Right kidney (tissue), 1 donor: ENCODE measurements around the gene HS3ST5.
"Not testable (repeated sequence)": the region's sequence is repeated elsewhere in the genome, so short reads cannot be mapped to it uniquely, and the experiment has no call there.

Source experiments
- DNase-seq: peaks from one replicate; pipeline ENCODE4 v3.0.0-alpha.2; 2016

The HS3ST5 gene

DNA sequence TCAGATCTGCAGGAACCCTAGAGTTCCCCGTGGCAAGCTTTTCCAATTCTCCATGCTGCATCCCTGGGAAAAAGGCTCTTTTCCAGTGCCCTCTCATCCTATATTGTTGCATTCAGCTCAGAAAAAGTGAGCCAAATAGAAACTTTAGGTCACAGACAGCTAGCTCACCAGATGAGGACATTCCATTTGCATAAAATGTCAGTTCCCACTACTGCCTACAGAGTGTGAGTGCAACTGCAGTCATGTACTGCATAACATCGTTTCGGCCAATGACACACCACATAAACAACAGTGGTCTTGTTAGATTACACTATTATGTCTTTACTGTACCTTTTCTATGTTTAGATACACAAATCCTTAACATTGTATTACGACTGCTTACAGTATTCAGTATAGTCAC is 8.6 kb downstream of the HS3ST5 start:
- DNase-seq: no peak

DNA sequence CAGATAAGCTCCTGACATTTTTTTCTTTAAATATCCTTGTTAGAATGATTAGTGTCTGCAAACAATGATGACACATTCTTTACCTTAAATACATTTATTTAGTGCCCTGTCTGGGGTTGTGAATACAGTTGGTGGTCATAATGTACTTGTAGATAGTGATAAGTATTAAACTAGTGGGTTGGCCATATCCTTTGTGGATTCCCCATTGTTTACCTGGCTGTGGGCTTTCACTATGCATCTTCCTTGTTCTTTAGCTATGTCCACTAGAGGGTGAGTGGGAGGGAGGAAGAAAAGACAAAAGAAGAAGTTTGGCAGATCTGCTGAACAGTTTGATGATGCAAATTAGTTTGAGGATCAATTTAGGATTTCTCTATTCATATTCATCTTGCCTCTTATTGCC is 15.7 kb downstream of the HS3ST5 start:
- no peak for DNase-seq

DNA sequence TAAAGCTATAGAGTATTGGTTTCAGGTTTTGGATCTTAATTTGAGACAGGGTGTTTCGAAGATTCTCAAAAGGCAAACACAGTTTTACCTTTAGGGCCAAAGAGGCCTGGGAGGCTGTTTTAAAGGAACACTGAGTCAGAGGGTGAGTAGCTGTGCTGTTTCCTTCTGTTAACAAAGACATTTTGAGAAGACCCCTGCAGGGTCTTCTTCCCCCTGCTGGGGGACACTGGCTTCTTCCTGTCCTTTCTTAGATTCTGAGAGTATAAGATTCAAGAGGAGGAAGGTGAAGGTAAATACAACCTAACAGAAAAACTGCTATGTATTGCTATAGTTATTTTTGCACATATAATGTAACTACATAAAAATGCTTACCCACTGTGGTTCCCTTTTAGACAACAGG is 19.0 kb downstream of the HS3ST5 start:
- no peak for DNase-seq

DNA sequence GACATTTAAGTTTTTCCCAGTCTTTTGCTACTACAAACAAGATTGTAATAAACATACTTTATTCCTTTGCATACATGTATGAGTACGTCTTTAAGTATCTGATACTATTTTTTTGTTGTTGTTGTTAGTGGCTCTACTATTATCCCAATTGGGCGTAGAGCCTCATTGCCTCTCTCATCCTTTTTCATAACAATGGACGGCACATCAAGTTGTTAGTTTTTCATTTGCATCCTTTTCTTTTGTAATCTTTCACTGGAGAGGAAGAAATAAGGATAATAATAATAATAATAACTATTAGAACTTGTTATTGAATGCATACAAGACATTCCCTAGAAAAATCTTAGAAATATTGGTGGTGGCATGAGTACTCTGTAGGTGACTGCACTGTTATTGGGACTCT is 23.1 kb downstream of the HS3ST5 start:
- DNase-seq: no peak

DNA sequence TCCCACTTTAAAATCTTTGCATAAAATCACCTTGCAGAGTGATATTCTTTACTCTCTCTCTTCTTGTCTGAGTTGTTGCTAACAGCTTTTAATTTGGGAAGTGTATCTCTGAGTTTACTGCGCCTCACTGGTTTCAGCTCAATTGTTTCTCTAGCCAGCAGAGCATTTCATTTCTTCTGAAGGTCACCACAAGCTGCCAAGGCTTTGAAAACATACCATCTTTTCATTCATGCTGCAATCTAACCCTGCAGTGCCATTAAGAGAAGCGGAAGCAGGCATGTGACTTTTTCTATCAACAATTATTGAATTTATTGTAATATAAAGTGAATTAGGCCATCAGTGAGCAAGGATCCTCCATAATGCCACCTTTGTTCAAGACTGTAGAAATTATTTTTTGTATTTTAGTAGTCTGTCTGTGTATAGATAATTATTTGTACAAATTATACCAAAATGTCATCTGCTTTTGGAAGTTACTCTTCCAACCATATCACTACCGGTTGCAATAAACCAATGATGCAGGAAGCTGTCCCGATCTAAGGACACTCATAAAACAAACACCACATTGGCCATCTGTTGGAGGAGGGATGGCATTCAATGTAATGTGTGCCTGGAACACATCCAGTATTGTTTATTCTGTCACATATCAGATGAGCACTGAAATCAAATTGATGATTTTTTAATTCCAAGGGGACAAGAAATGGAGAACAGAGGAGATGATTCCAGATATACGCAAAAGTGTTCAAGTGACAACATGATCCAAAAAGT is 26.8 kb downstream of the HS3ST5 start:
- no peak for DNase-seq

DNA sequence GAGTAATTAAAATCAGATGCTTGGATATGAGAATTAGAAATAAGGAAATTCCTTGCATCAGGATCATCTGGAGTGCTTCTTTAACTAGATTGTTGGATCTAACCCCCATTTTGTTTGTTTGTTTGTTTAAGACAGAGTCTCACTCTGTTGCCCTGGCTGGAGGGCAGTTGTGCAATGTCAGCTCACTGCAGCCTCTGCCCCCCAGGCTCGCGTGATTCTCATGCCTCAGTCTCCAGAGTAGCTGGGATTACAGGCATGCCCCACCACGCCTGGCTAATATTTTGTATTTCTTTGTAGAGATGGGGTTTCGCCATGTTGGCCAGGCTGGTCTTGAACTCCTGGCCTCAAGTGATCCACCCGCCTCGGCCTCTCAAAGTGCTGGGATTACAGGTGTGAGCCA is 29.0 kb downstream of the HS3ST5 start:
- DNase-seq: not testable (repeated sequence)

DNA sequence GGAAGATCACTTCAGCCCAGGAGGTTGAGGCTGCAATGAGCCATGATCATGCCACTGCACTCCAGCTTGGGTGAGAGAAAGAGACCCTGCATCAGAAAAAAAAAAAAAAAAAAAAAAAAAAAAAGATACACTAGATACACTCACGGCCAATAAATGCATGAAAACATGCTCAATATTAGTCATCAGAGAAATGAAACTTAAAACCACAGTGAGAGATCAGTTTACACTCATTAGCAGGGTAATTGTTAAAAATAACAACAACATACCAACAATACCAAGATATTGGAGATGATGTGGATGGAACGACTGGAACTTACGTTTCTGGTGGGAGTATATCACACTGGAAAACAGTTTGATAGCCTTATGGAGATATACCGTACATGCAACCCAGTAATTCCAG is 29.9 kb downstream of the HS3ST5 start:
- no peak for DNase-seq

DNA sequence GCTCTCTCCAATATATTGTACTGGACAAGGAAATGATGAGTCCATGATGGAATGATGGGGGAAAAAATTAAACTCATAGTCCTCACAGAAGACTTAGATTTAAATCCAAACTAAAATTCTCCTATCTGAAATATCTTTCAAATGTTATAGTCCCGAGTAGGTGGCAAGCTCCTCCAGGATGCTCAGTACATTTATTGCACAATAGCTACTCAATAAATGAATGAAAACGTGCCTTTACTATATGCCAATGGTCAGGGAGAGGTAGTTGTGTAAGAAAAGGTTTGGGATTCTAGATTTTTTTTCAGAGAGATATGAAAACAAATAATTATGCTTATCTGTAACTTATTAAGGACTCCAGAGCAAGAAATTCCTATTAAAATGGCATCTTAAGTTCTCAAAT is 32.8 kb downstream of the HS3ST5 start:
- no peak for DNase-seq

DNA sequence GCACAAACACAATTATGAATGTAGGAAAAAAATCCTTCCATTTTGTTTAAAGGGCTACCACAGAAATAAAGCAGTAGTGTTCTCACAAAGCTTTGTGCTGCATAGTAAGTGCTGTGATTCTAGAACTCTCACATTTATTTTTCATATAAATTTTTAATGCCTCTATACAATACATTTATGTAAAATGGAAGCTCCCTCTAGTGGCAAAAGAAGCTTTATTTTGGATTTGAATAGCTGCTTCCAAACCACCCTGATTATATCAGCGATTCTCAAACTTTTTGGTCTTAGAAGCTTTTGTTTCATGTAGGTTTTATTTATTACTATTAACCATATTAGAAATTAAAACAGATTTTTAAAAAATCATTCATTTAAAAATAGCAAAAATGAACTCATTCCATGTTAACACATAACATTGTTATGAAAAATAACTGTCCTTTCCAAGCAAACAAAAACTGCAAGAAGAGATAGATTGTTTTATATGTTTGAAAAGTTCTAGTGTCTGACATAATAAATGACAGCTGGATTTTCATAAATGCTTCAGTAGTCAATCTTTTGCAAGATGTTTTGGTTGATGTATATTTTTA is 38.4 kb downstream of the HS3ST5 start:
- no peak for DNase-seq

DNA sequence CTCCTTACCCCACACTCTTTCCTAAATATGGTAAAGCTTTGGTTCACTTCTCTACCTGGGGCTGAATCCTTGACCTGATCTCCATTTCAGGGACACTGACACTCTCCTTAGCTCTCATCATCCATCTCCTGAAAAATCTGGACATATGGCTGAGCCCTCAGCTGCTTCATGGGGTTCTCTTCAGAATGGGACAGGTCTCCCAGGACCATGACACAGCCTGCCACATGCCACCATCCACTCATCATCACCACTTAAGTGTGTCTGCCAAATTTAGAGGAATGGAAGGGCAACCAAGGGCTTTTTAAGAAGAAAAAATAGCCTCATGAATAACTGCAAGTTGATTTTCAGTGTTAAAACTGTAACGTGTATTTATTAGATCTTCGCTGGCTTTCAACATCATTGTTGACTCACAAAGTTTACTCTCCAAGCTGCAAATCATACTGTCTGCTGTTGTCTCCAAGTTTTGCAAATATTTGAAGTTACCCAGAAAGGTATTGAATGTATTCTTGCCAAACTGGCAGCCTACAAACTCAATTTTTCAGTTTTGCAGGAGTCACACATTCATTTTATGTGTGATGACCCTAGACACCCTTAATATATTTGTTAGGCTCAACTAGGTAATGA is 41.1 kb downstream of the HS3ST5 start:
- DNase-seq: no peak

DNA sequence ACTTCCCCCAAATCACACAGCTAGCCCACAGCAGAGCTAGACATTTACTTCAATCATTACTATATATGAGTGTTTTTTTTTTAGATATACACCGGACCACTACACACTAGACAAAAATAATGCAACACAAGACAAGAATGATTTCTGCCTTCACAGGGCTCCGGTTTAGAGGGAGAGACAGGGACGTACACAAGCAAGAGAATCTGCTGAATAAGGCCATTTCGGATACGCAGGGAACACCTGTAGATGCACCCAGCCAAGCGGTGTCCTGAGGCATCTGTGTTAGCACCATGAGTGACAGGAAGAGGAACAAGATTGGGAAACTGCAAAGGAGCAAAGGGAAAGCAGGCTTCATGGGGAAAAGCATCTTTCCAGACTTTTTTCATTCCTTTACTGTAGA is 45.7 kb downstream of the HS3ST5 start:
- no peak for DNase-seq

DNA sequence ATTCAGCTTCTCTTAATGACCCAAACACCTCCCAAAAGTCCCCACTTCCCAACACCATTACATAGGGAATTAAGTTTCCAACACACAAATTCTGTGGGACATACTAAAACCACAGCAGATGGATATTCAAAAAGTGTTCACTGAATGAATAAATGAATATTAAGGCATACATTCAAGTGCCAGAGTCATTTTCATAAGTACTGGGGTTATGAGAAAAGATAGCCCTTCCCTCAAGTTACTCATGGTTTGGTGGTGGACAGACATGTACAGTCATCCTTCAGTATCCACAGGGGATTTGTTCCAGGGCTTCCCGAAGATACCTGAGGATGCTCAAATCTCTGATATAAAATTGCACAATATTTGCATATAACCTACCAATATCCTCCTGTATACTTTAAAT is 50.4 kb downstream of the HS3ST5 start:
- DNase-seq: no peak

DNA sequence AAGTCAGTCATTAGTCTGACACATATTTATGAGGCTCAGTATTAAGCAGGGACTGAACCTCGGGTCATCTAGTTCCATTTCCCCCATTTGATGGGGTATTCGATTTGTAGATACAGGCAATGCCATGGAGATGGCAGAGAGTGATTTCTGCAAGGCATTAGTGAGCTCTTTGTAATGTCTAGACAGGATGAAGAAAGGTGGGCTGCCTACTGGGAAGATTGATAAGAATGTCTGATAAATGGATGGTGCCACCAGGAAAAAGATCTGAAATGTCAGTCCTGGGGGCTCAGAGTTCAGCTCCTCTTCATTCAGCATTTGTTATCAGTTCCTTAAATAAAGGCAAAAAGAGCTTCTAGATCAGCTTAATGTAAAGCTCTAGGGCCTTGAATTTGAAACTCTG is 51.4 kb downstream of the HS3ST5 start:
- no peak for DNase-seq

DNA sequence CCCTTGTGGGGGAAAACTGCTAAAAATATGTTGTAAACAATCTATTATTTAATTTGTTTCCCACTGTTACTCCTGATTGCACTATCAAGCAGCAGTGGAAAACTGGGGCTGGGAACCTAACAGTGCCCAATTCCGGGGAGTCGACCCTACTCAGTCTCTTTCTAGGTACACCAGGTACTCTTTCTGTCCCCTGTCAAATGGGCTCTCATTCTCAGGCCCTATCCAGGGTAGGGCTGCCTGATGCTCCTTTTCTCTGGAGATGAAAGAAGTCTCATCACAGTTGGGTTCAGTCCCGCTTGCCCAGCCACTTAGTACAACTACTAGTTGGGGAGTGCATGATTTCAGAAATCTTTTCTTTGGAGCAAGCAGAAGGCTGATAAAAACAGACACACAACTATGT is 52.0 kb downstream of the HS3ST5 start:
- no peak for DNase-seq

DNA sequence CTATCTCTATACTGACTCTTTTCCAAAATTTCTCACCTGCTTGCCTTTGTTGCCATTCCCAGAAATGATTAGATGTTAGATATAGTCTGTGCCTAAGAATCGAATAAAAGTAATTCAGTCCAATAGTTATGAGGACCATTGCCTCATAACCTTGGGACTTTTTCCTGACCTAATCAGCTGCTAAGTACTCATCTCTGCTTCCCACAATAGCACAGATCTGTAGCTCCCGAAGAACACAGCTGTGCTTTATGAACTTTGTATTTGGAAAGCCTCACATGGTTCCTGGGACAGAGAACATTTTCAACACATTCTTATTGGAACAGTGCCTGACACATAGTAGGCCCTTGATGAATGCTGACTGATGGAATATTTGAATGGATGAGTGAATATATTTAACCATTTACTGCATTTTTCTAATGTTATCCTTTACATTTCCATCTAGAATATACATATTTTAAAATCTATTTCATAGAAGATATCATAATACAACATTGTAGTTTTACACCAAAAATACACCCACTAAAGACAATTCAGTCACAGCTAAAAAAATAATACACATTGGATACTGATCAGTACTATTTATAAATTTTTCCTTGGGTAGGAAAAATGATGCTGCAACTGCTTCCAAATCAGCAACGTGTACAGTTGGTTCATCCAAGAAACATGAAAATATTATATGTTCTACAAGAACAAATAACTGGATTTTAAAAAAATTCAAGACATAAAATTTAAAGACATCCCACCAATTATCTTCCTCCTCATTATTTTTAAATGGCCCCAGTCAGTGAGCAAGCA is 53.9 kb downstream of the HS3ST5 start:
- DNase-seq: no peak

DNA sequence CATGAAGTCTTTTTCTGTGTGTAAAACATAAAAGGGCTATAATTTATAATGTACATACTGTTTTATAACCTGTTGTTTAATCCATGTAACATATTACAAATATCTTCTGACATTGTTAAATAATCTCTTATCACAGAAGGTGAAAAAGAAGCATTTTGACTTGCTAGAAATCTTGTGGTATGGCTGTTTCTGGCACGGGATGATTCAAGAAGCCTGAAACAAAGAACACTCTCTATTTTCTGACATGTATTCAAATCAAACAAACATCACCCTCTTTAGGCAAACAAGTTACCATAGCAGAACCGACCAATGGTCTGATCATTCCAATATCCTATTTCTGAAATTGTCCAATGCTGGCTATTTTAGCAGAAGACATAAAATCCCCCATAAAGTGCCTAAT is 55.4 kb downstream of the HS3ST5 start:
- no peak for DNase-seq

DNA sequence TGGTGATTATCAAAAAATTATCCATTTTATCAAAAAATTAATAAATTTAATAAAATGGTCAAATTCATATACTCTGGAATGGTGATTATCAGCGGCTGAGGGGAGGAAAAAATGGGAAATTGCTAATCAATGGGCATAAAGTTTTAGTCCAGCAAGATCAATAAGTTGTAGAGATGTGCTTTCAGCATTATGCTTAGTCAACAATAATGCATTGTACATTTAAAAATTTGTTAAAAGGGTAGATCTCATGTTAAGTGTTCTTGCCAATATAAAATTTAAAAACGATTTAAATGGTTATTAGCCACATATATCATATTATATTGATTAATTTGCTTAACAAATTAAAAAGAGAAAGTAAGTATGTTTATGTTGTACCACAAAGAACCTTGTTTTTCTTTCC is 56.6 kb downstream of the HS3ST5 start:
- DNase-seq: no peak

DNA sequence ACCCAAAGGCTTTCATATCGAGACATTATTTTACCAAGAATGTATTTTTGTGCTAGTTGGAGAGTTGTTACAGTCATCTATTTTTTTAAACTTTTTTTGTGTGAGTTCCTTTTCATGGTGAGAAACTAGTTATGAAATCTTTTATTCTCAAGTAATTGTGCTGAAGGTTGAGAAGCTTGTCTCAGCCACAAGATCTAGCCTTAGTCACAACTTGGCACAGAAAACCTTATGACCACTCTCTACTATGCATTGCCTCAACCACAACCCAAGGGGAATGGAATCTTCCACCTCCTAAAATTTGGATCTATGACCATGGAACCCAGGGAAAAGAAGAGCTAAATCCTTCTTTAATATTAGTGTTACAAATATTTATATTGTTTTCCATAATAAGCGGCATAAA is 58.5 kb downstream of the HS3ST5 start:
- DNase-seq: no peak

DNA sequence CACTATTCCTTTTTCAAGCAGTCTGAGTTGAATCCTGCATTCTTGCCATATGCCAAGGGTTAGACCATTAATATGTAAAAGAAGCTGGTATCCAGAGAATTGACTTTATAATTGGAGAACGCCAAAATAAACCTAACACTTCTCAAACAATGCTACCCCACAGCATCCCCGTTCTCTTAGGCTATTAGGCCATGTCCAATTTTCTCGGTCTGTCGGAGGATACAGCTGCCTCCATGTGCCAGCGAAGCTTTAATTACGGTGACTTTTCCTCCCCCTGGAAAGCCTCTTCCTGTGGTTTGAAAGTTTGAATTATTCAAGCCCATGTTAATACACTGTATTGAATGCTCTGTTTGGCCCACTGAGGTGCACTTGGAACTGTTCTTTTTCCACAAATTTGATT is 60.5 kb downstream of the HS3ST5 start:
- peak; percentile 2 for DNase-seq

DNA sequence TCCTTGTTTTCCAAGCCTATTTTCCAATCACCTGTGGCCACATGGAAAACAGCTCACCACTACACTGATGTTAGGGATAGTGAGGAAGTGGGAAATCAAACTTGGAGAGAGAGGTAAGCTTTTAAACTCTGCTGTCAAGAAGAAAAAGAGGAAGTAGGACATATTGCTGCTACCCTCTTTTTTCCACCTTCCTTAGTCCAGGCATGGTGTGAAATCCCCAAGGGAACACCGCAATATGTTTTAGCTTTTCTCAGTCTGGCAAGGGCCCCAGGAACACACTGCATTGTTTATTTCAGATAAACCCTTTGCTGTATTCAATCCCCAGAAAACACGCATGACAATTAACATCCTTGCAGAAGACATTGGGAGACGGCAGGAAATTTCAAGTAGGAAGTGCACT is 61.3 kb downstream of the HS3ST5 start:
- DNase-seq: no peak

DNA sequence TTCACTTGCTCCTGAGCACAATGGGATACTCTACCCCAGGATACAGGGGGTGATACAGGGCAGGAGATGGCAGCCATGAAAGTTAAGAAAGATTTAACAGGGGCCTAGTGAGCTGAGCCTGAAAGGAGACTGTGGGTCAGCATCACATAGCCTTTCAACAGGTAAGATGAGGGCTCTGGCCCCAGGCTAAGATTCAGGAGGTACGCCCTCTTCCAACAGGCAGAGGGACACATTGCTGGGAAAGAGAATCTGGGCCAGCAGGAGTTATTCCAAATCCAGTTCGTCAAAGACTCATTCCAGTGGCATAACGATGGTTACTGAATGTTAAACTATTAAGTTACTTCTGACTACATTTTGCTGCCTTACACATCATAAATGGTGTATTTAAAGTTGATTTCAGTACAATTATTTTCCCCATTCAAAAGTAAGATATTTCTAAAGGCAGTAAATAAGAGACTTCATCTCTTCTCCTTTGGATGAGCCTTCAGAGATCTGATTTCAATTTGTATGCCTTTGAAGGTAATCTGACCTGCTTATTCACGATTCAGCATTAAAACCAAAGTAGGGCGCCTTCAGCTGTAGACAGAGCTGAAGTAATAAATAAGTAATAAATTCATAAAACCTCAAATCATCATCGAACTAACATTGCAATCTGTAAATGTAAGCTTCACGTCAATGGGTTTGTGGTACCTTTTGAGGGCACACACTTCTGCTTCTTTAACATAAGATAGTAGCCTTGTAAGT is 62.4 kb downstream of the HS3ST5 start:
- DNase-seq: no peak

DNA sequence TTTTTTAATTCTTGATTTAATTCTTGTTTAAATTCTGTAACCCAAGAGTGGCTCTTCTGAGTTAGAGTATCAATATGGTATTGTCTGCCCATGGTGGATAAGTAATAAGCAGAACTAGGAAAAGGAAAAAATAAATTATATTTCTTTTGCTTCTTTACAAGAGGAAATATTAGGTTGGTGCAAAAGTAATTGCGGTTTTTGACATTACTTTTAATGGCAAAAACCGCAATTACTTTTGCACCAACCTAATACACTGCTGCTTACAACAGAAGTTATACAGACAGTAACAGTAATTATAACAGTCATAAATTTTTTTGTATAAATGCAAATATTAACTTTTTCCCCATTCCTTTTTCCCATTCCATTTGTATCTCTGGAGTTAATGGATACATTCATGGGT is 65.6 kb downstream of the HS3ST5 start:
- DNase-seq: no peak

DNA sequence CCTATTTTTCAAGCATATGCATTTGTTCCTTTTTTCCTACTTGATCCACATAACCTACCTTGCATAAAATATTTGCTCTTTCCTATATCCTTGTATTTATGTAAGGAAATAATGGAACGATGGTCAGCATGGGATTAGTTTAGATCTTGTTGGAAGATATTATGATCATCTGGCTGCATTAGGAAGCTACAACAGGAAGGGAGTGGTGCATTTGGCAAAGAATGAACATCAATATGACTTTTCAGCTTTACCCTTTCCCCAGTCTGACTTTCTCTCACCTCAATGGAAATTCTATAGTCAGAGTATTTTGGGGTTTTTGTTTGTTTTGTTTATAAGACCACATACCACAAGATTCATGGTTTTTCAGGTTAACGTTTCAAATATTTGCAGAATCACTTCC is 66.0 kb downstream of the HS3ST5 start:
- no peak for DNase-seq
